Smooth muscle cell (in vitro differentiated cells): ENCODE results near the gene SLC35A4. TPM values are rescaled to one million over a fixed set of nuclear protein-coding genes. Genes with fewer than 3 reads are reported as not detected.

Source experiments
- DNase-seq: peaks from one replicate; lab custom pipeline; 2025; ENCODE audit not compliant: unreplicated experiment; lab: John Stamatoyannopoulos, UW
- H2AFZ ChIP-seq: fragments of 200-600 bp; sonication (generic); 2 replicates; pipeline ENCODE4 v1.6.0; 2016; ENCODE audit warnings: antibody characterized with exemption, low read depth, mild to moderate bottlenecking
- H3F3A ChIP-seq: fragments of 200-600 bp; sonication (generic); 2 replicates; pipeline ENCODE4 v1.6.0; 2017; ENCODE audit warnings: antibody characterized with exemption, low read depth
- H3K27ac ChIP-seq: fragments of 200-600 bp; sonication (generic); 2 replicates; pipeline ENCODE4 v1.5.1; 2016; ENCODE audit warnings: low read depth, mild to moderate bottlenecking
- H3K27me3 ChIP-seq: fragments of 200-600 bp; sonication (generic); 2 replicates; pipeline ENCODE4 v1.6.1; 2016; ENCODE audit warnings: low read depth, mild to moderate bottlenecking
- H3K36me3 ChIP-seq: fragments of 200-600 bp; sonication (generic); 2 replicates; pipeline ENCODE4 v1.5.1; 2016; ENCODE audit warnings: low read depth
- H3K4me1 ChIP-seq: fragments of 200-600 bp; sonication (generic); 2 replicates; pipeline ENCODE4 v1.5.1; 2016; ENCODE audit warnings: low read depth
- H3K4me2 ChIP-seq: fragments of 200-600 bp; sonication (generic); 2 replicates; pipeline ENCODE4 v1.6.0; 2016; ENCODE audit warnings: mild to moderate bottlenecking
- H3K4me3 ChIP-seq: fragments of 200-600 bp; sonication (generic); 2 replicates; pipeline ENCODE4 v1.5.1; 2016; ENCODE audit warnings: mild to moderate bottlenecking
- H3K79me2 ChIP-seq: fragments of 200-600 bp; sonication (generic); 2 replicates; pipeline ENCODE4 v1.6.0; 2016; ENCODE audit warnings: low read depth, mild to moderate bottlenecking
- H3K9ac ChIP-seq: fragments of 200-600 bp; sonication (generic); 2 replicates; pipeline ENCODE4 v1.6.0; 2016; ENCODE audit warnings: low read depth
- H3K9me3 ChIP-seq: fragments of 200-600 bp; sonication (generic); replicated peaks from 2 replicates; pipeline ENCODE4 v1.5.1; 2016; ENCODE audit warnings: low read depth
- H4K20me1 ChIP-seq: fragments of 200-600 bp; sonication (generic); 2 replicates; pipeline ENCODE4 v1.6.0; 2016; ENCODE audit warnings: low read depth
- WGBS: methylation state at CpG from one replicate; pipeline ENCODE4 v1.1.7; 2016; ENCODE audit warnings: low lambda C conversion rate; 5-methylcytosine and 5-hydroxymethylcytosine counted together
- polyA plus RNA-seq: library from polyadenylated mRNA; unstranded; fragments of >200 nt; fragmentation: Nextera tagmentation; extraction: Ambion mirVana; gene quantifications from 2 replicates; pipeline ENCODE4 v1.2.1, GENCODE V29; 2016
- total RNA-seq: library from RNA; depleted of rRNA; stranded (reverse); fragments of >200 nt; gene quantifications from 2 replicates; pipeline ENCODE4 v1.2.3, GENCODE V29; 2014
- TF ChIP-seq, protein P1 (sequence below): fragments of 200-600 bp; sonication (generic); IDR thresholded peaks from 2 replicates; pipeline ENCODE4 v1.5.1; 2017; ENCODE audit warnings: borderline replicate concordance, mild to moderate bottlenecking, antibody characterized with exemption; ENCODE audit not compliant: insufficient read depth, poor library complexity, severe bottlenecking

The SLC35A4 gene
- total and polyA plus RNA-seq, 2 experiments from 2014 or later: 42.7 to 82.9 TPM

DNA sequence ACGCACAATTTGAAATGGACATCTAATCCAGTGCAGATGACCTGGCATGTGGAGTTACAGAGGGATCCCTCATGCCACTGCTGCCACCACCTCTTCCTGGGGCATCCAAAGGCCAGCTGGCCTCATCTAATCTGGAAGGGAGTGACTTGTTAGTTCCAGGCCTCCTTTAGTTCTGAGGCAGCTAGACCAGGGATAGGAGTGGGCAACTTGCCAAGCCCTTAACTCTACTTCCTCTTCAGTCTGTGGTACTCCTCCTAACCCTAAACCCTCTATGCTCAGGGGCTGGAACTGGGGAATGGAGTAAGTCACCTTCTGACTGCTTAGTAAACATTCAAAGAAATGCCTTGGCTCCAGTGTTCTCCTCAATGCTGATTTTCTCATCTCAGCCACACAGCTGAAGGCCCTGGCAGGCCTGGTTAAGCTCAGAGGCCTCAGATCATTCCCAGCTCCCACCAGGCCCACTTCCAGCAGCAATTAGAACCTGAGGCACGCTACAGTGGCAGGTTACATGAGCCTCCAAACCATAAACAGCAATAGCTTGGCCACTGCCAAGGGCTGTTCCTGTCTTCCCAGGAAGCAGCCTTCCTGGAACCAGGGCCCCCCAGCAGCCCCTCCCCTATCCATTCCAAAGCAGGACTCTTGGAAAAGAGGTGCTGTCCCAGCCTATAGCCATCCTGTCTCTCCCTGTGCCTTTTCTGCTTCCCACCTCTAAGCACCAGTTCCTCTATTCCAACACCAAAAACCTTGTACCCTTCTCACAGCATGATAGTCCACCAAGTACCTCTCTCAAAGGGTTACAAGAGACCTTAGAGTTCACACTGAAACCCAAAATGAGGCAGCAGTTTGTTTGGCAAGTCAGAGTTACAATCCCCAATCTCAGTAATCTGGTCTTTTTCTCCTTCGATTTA lies 15.1 kb upstream of the SLC35A4 start:
- H3F3A ChIP-seq: peaks cover 15% of the 10 kb centered on the region
- H3K4me2 ChIP-seq: no peak overlapping the region
- TF ChIP-seq, protein P1, sequence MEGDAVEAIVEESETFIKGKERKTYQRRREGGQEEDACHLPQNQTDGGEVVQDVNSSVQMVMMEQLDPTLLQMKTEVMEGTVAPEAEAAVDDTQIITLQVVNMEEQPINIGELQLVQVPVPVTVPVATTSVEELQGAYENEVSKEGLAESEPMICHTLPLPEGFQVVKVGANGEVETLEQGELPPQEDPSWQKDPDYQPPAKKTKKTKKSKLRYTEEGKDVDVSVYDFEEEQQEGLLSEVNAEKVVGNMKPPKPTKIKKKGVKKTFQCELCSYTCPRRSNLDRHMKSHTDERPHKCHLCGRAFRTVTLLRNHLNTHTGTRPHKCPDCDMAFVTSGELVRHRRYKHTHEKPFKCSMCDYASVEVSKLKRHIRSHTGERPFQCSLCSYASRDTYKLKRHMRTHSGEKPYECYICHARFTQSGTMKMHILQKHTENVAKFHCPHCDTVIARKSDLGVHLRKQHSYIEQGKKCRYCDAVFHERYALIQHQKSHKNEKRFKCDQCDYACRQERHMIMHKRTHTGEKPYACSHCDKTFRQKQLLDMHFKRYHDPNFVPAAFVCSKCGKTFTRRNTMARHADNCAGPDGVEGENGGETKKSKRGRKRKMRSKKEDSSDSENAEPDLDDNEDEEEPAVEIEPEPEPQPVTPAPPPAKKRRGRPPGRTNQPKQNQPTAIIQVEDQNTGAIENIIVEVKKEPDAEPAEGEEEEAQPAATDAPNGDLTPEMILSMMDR: no peak
- peaks cover 19% of the 10 kb centered on the region for H3K4me1 ChIP-seq
- H3K27ac ChIP-seq: peak overlapping the region; percentile 54
- H3K9ac ChIP-seq: no peak overlapping the region
- H4K20me1 ChIP-seq: peaks cover 65% of the 10 kb centered on the region
- H3K9me3 ChIP-seq: no peaks in the 10 kb centered on the region
- 91% methylated on average over 3 of the region's 3 CpGs for WGBS
- peaks cover 20% of the 10 kb centered on the region for H3K79me2 ChIP-seq
- no peak for DNase-seq
- no peaks in the 10 kb centered on the region for H3K36me3 ChIP-seq
- no peak overlapping the region for H3K4me3 ChIP-seq
- no peaks in the 10 kb centered on the region for H3K27me3 ChIP-seq
- no peak overlapping the region for H2AFZ ChIP-seq

DNA sequence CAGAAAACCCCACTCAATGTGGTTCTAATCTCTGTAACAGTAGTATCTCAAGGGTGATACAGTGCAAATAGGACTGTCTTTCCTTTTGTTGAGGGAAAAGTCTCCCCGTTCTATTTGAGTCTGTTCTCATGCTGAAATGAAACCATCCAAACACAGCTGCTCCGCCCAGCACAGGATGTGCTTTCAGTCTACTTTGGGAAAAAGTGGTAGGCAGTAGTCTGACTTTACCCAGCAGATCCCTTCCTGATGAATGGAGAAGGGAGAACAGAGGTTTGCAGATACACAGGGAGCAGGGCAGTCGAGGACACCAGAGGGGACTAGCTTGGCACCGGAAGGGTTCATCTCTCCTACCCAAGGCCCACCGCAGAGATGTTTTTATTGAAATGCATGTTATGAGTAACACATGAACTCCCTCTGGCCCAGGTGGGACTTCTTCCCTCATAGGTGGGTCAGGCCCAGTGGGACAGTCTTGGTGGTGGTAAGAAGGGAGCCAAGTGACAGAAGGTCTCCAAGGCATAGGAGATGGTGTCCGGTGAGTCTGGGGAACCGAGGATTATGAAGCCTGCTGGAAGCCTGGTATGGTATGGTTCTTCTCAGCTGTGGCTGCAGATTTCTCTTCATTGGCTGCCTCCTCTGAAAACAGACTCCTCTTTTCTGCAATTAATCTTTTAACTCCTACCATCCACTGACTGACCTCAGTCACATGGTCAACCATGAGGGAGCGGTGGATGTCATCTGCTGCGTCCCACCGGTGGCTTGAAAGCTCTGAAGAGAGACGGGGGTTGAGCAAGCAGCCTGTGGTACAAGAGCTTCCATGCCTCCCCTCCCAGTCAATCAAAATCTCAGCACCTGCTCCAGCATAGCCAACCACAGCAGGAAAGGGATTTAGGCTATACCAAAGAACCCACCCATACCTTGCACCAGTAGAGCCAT lies 14.2 kb upstream of the SLC35A4 start:
- H3K4me3 ChIP-seq: no peak overlapping the region
- no peaks in the 10 kb centered on the region for H3K36me3 ChIP-seq
- DNase-seq: no peak
- peaks cover 29% of the 10 kb centered on the region for H3K79me2 ChIP-seq
- peaks cover 74% of the 10 kb centered on the region for H4K20me1 ChIP-seq
- H3K27me3 ChIP-seq: no peaks in the 10 kb centered on the region
- WGBS: 96% methylated on average over 11 of the region's 11 CpGs
- TF ChIP-seq, protein P1: no peak
- H3K9ac ChIP-seq: no peak overlapping the region
- H3K4me2 ChIP-seq: no peak overlapping the region
- H2AFZ ChIP-seq: no peak overlapping the region
- peaks cover 15% of the 10 kb centered on the region for H3F3A ChIP-seq
- H3K27ac ChIP-seq: peak overlapping the region; percentile 54
- no peaks in the 10 kb centered on the region for H3K9me3 ChIP-seq
- H3K4me1 ChIP-seq: peaks cover 21% of the 10 kb centered on the region

DNA sequence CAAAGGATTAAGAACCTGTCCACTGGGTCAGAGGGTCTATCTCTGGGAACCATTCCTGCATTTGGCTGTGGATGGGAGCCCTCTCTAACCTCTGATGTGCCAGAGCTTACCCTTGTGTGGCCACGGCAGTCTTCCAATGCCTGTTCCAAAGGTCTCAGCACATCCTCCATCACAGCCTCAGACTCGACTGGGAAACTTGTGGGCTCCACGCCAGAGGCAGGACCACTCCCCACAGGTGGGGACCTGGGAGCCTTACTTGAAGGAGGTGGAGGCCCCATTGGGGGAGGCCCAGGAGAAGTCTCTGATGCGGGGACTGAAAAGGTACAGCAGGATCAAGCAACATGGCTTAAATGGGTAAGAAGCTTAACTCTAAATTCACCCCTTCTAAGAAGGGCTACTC lies 12.8 kb upstream of the SLC35A4 start:
- WGBS: 94% methylated on average over 4 of the region's 4 CpGs
- H3K36me3 ChIP-seq: no peaks in the 10 kb centered on the region
- no peaks in the 10 kb centered on the region for H3K27me3 ChIP-seq
- H2AFZ ChIP-seq: no peak overlapping the region
- peaks cover 15% of the 10 kb centered on the region for H3F3A ChIP-seq
- no peak overlapping the region for H3K9ac ChIP-seq
- DNase-seq: no peak
- H3K4me3 ChIP-seq: no peak overlapping the region
- peaks cover 32% of the 10 kb centered on the region for H3K4me1 ChIP-seq
- H3K9me3 ChIP-seq: no peaks in the 10 kb centered on the region
- H3K27ac ChIP-seq: no peak overlapping the region
- peaks cover 82% of the 10 kb centered on the region for H4K20me1 ChIP-seq
- peaks cover 43% of the 10 kb centered on the region for H3K79me2 ChIP-seq
- TF ChIP-seq, protein P1: no peak
- no peak overlapping the region for H3K4me2 ChIP-seq
